Measurements from ENCODE around the gene ROGDI. TPM values are rescaled to one million over a fixed set of nuclear protein-coding genes. Genes with fewer than 3 reads are reported as not detected.
A peak's percentile ranks its signal among the peaks of the same experiment; 100 is the strongest.

Gene ROGDI
- total and polyA plus RNA-seq, 10 of the 15 experiments (the other 5 are each of a cell fraction or from before 2014, with no cell fraction given), result 0.40 to 23.5 (median 12.3) TPM

DNA sequence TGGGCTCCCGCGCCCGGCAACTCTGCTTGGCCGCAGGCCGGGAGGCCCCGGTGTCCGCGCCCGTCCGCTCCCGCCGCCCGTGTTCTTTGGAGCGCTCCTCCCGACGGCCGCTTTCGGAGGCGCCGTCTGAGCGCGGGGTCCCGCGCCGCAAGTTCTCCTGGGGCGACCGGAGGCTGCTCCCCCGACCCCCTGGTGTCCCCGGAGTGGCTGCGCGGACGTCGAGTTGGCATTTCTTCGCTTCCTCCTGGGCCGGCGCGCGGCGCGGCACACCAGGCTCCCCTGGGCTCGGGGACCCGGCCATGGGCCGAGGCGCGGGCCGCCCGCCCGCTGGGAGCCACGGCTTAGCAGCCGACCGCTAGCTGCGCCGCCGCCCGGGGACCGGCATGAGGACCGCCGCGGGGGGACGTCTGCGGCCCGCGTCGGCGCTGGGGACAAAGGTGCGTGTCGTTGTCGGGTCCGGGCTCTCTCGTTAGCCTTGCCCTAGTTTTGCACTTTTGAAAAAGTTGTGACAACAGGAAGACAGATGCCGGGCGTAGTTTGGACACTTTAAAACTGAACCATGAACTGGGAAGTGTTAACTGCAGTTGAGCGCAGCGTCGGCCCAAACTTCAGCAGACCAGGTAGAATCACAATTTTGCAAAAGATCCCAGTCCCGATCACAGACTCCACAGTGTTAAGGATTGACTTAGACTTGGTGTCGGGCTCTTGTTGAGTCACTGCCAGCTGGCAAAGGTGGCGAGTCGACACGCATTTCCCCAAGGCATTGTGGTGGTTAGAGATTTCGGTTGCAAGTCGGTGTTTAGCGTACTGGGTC, 45.5 kb upstream of the ROGDI start:
- ChIA-PET CTCF (no interaction called here), POLR2A (no interaction called here), SMC1A (ENCODE audit: uncharacterized antibody, unreplicated experiment) (interaction anchor here (0.6 kb wide), 1 partner anchor 250 kb away, joined by 3 read pairs; the partner anchor contains the start of gene EEF2KMT), RAD21 (ENCODE audit: unreplicated experiment) (interaction anchor here (0.5 to 1.7 kb wide), 3 partner anchors 17 to 113 kb away, joined by 3 to 8 read pairs (median 3); partner anchors contain the start of genes ANKS3 and DNAAF8)
- BruUV-seq (replicated peaks), result no TSS peak
- intact Hi-C loops (cut with micrococcal nuclease; ENCODE audit: unreplicated experiment) (loop anchor here (2.0 to 10.0 kb wide), 3 partner anchors 79 to 247 kb away; partner anchors contain the start of genes EEF2KMT and SEC14L5), in situ Hi-C loops (cut with MboI) (loop anchor here (10.0 kb wide), 1 partner anchor 237 kb away; no protein-coding TSS in a partner anchor)
- H3K27me3 ChIP-seq (replicated peaks in 1 of 2; ENCODE audit: control insufficient read depth in 2 of 2, insufficient read depth in 2 of 2, low read length in 1 of 2), result no peaks in the 10 kb centered on the region
- H4K20me1 ChIP-seq (ENCODE audit: control insufficient read depth, insufficient read depth), result no peaks in the 10 kb centered on the region
- ATAC-seq (peak; percentile 31), FAIRE-seq (no peak), DNase-seq (ENCODE audit: low read depth, low spot score) (no peak)
- H3K9ac ChIP-seq (ENCODE audit: control insufficient read depth, insufficient read depth, low read length), result peak overlapping the region; percentile 87
- H3K9me3 ChIP-seq (replicated peaks; ENCODE audit: control insufficient read depth, insufficient read depth, low read length), result no peaks in the 10 kb centered on the region
- peak overlapping the region; percentile 91 for H3K4me3 ChIP-seq
- peaks cover 2 to 13% of the 10 kb centered on the region in 2 experiments; a peak in 3 of 4 replicates for H3K36me3 ChIP-seq (ENCODE audit: control insufficient read depth in 2 of 2, insufficient read depth in 2 of 2, low read length in 1 of 2)
- H3K4me1 ChIP-seq (ENCODE audit: control insufficient read depth, insufficient read depth, low read length), result no peaks in the 10 kb centered on the region
- WGBS (ENCODE audit: insufficient coverage, insufficient replicate concordance, low lambda C conversion rate, missing lambda C conversion rate), result 1% methylated on average over 82 of the region's 83 CpGs
- peak overlapping the region; percentile 78 for H2AFZ ChIP-seq (ENCODE audit: control insufficient read depth, low read depth, low read length)
- peak overlapping the region; percentile 85 for H3K27ac ChIP-seq (ENCODE audit: control insufficient read depth, insufficient read depth)
- peaks cover 67% of the 10 kb centered on the region for H3K79me2 ChIP-seq (ENCODE audit: control insufficient read depth, insufficient read depth, low read length)
- peak overlapping the region; percentile 85 for H3K4me2 ChIP-seq (ENCODE audit: control insufficient read depth, insufficient read depth)
- no peak for TF ChIP-seq E2F8 (IDR thresholded peaks at IDR 0.05; ENCODE audit: low read depth, partially characterized antibody)
- TF ChIP-seq NR2C2 (IDR thresholded peaks at IDR 0.05; ENCODE audit: borderline replicate concordance, control insufficient read depth, insufficient read length, low read depth), result no peak
- TF ChIP-seq YBX1 (IDR thresholded peaks at IDR 0.05), result no peak
- TF ChIP-seq MXI1 (IDR thresholded peaks at IDR 0.05; ENCODE audit: low read depth, low read length), result peak; percentile 35
- TF ChIP-seq MYB (IDR thresholded peaks at IDR 0.05; ENCODE audit: borderline replicate concordance, low read depth, low read length), result no peak
- TF ChIP-seq, protein P1, sequence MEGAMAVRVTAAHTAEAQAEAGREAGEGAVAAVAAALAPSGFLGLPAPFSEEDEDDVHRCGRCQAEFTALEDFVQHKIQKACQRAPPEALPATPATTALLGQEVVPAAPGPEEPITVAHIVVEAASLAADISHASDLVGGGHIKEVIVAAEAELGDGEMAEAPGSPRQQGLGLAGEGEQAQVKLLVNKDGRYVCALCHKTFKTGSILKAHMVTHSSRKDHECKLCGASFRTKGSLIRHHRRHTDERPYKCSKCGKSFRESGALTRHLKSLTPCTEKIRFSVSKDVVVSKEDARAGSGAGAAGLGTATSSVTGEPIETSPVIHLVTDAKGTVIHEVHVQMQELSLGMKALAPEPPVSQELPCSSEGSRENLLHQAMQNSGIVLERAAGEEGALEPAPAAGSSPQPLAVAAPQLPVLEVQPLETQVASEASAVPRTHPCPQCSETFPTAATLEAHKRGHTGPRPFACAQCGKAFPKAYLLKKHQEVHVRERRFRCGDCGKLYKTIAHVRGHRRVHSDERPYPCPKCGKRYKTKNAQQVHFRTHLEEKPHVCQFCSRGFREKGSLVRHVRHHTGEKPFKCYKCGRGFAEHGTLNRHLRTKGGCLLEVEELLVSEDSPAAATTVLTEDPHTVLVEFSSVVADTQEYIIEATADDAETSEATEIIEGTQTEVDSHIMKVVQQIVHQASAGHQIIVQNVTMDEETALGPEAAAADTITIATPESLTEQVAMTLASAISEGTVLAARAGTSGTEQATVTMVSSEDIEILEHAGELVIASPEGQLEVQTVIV (IDR thresholded peaks at IDR 0.05; ENCODE audit: borderline replicate concordance, partially characterized antibody), result no peak
- no peak for TF ChIP-seq SMAD1 (IDR thresholded peaks at IDR 0.05; ENCODE audit: low read depth, partially characterized antibody)
- TF ChIP-seq, protein P2, sequence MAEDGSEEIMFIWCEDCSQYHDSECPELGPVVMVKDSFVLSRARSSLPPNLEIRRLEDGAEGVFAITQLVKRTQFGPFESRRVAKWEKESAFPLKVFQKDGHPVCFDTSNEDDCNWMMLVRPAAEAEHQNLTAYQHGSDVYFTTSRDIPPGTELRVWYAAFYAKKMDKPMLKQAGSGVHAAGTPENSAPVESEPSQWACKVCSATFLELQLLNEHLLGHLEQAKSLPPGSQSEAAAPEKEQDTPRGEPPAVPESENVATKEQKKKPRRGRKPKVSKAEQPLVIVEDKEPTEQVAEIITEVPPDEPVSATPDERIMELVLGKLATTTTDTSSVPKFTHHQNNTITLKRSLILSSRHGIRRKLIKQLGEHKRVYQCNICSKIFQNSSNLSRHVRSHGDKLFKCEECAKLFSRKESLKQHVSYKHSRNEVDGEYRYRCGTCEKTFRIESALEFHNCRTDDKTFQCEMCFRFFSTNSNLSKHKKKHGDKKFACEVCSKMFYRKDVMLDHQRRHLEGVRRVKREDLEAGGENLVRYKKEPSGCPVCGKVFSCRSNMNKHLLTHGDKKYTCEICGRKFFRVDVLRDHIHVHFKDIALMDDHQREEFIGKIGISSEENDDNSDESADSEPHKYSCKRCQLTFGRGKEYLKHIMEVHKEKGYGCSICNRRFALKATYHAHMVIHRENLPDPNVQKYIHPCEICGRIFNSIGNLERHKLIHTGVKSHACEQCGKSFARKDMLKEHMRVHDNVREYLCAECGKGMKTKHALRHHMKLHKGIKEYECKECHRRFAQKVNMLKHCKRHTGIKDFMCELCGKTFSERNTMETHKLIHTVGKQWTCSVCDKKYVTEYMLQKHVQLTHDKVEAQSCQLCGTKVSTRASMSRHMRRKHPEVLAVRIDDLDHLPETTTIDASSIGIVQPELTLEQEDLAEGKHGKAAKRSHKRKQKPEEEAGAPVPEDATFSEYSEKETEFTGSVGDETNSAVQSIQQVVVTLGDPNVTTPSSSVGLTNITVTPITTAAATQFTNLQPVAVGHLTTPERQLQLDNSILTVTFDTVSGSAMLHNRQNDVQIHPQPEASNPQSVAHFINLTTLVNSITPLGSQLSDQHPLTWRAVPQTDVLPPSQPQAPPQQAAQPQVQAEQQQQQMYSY (CRISPR knock-in tag; IDR thresholded peaks at IDR 0.05), result no peak
- no peak for TF ChIP-seq STAT3 (IDR thresholded peaks at IDR 0.05; ENCODE audit: low read depth, low read length)
- TF ChIP-seq POLR2AphosphoS5 (IDR thresholded peaks at IDR 0.05; ENCODE audit: low read length), result no peak
- TF ChIP-seq, protein P3, sequence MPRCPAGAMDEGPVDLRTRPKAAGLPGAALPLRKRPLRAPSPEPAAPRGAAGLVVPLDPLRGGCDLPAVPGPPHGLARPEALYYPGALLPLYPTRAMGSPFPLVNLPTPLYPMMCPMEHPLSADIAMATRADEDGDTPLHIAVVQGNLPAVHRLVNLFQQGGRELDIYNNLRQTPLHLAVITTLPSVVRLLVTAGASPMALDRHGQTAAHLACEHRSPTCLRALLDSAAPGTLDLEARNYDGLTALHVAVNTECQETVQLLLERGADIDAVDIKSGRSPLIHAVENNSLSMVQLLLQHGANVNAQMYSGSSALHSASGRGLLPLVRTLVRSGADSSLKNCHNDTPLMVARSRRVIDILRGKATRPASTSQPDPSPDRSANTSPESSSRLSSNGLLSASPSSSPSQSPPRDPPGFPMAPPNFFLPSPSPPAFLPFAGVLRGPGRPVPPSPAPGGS (IDR thresholded peaks at IDR 0.05; ENCODE audit: borderline replicate concordance, insufficient read depth, low read depth, low read length, poor library complexity, severe bottlenecking), result no peak
